Endothelial cell of umbilical vein (primary cell): ENCODE results near the gene NSMCE1. TPM values are rescaled to one million over a fixed set of nuclear protein-coding genes. Genes with fewer than 3 reads are reported as not detected.

Source experiments
- BruUV-seq: library from RNA; stranded (reverse); fragments of 400-500 nt; replicated peaks from 2 replicates; lab custom pipeline; 2021; lab: Mats Ljungman, UMichigan
- CTCF ChIA-PET: fragments of 300-600, 350-600 bp; sonication (Branson Sonifier 250); formaldehyde crosslinking; loops from one replicate; lab custom pipeline; 2021; ENCODE audit warnings: antibody characterized with exemption, inconsistent platforms; lab: Charles Lee
- POLR2A ChIA-PET: fragments of 300-600, 350-600 bp; sonication (Branson Sonifier 250); formaldehyde crosslinking; loops from one replicate; lab custom pipeline; 2021; ENCODE audit warnings: antibody characterized with exemption, inconsistent platforms; lab: Charles Lee
- DNase-seq: peaks from one replicate; pipeline ENCODE4 v3.0.0-alpha.2; 2011; ENCODE audit warnings: low read depth, low spot score
- FAIRE-seq: peaks from 2 replicates; lab custom pipeline; 2011; peaks lifted over from hg19 to GRCh38; lab: Jason Lieb, UNC
- H2AFZ ChIP-seq: 2 replicates; pipeline ENCODE4 v1.6.0; 2012; ENCODE audit warnings: low read depth, low read length, control low read depth, inconsistent platforms
- H3K27ac ChIP-seq: 2 replicates; pipeline ENCODE4 v1.5.1; 2011; ENCODE audit warnings: low read depth, mild to moderate bottlenecking, control low read depth, low read length, moderate library complexity; ENCODE audit not compliant: insufficient read depth
- H3K27me3 ChIP-seq, 2 experiments: 2 replicates each; pipeline versions ENCODE4 v1.6.0 to v1.6.1; 2011; ENCODE audit warnings: low read length in 2 of 2, mixed read lengths in 1 of 2; ENCODE audit not compliant: control insufficient read depth in 2 of 2, insufficient read depth in 2 of 2
- H3K36me3 ChIP-seq, 2 experiments: 2 replicates in 1 of 2; 3 replicates in 1 of 2; pipeline ENCODE4 v1.5.1; 2011; ENCODE audit warnings: low read length in 2 of 2, mild to moderate bottlenecking in 1 of 2, moderate library complexity in 1 of 2; ENCODE audit not compliant: control insufficient read depth in 2 of 2, insufficient read depth in 2 of 2; ENCODE audit errors: extremely low read depth in 1 of 2
- H3K4me1 ChIP-seq: 3 replicates; pipeline ENCODE4 v1.5.1; 2011; ENCODE audit warnings: mild to moderate bottlenecking, low read length; ENCODE audit not compliant: control insufficient read depth, insufficient read depth; ENCODE audit errors: extremely low read depth
- H3K4me2 ChIP-seq: 2 replicates; pipeline ENCODE4 v1.6.1; 2011; ENCODE audit warnings: low read length, control low read depth, mixed read lengths; ENCODE audit not compliant: insufficient read depth
- H3K4me3 ChIP-seq, 3 experiments: fragments of 200-600 bp in 1 of 3; sonication (generic), shearing (Covaris generic) in 1 of 3; replicated peaks in 1 of 3; 2 replicates each; pipeline ENCODE4 v1.5.1; 2011 to 2016; ENCODE audit warnings: control low read depth in 3 of 3, low read length in 3 of 3, mild to moderate bottlenecking in 2 of 3, inconsistent platforms in 1 of 3, low read depth in 1 of 3, moderate library complexity in 1 of 3; ENCODE audit not compliant: insufficient read depth in 1 of 3
- H3K79me2 ChIP-seq: 2 replicates; pipeline ENCODE4 v1.6.0; 2012; ENCODE audit warnings: low read length, inconsistent platforms; ENCODE audit not compliant: control insufficient read depth, insufficient read depth
- H3K9ac ChIP-seq: replicated peaks from 2 replicates; pipeline ENCODE3; 2011; ENCODE audit warnings: low read length, control low read depth; ENCODE audit not compliant: insufficient read depth; ENCODE audit errors: extremely low read depth
- H3K9me1 ChIP-seq: replicated peaks from 3 replicates; pipeline ENCODE4 v1.6.0; 2011; ENCODE audit warnings: mild to moderate bottlenecking, low read length; ENCODE audit not compliant: control insufficient read depth, insufficient read depth; ENCODE audit errors: extremely low read depth
- H3K9me3 ChIP-seq: replicated peaks from 2 replicates; pipeline ENCODE4 v1.5.1; 2012; ENCODE audit warnings: low read length, inconsistent platforms; ENCODE audit not compliant: control insufficient read depth, insufficient read depth
- H4K20me1 ChIP-seq: replicated peaks from 2 replicates; pipeline ENCODE3; 2011; ENCODE audit warnings: mild to moderate bottlenecking, low read length; ENCODE audit not compliant: control insufficient read depth, insufficient read depth; ENCODE audit errors: extremely low read depth
- EZH2 ChIP-seq: IDR thresholded peaks from 2 replicates; pipeline ENCODE4 v1.6.1; 2012; ENCODE audit warnings: borderline replicate concordance, low read depth, mild to moderate bottlenecking, moderate library complexity, low read length, inconsistent platforms; ENCODE audit not compliant: severe bottlenecking
- FOS ChIP-seq: IDR thresholded peaks from 2 replicates; pipeline ENCODE4 v1.6.1; 2011; ENCODE audit warnings: mild to moderate bottlenecking, low read length, moderate library complexity, borderline replicate concordance; ENCODE audit not compliant: insufficient read depth
- GATA2 ChIP-seq: IDR thresholded peaks from 2 replicates; pipeline ENCODE4 v1.7.0; 2011; ENCODE audit warnings: low read depth, mild to moderate bottlenecking, moderate library complexity, mixed read lengths, low read length; ENCODE audit not compliant: insufficient read length, insufficient read depth
- JUN ChIP-seq: IDR thresholded peaks from 2 replicates; pipeline ENCODE4 v1.6.1; 2011; ENCODE audit warnings: borderline replicate concordance, low read depth; ENCODE audit not compliant: insufficient read length, insufficient read depth
- MYC ChIP-seq: IDR thresholded peaks from one replicate; pipeline ENCODE4 v1.6.1; 2011; ENCODE audit warnings: mild to moderate bottlenecking, low read depth, low read length
- POLR2A ChIP-seq: IDR thresholded peaks from 2 replicates; pipeline ENCODE4 v1.6.1; 2012; ENCODE audit warnings: low read depth, mild to moderate bottlenecking, control low read depth, low read length
- POLR2AphosphoS5 ChIP-seq: IDR thresholded peaks from 2 replicates; pipeline ENCODE4 v1.6.1; 2012; ENCODE audit warnings: low read depth, mild to moderate bottlenecking, control low read depth, low read length, moderate library complexity; ENCODE audit not compliant: insufficient read depth
- dilution Hi-C: fragments of 300-500 bp; cut with MboI; formaldehyde crosslinking; loops from one replicate; pipeline ENCODE4 v1.15.0; 2019; ENCODE audit warnings: low sequenced_read_pairs; ENCODE audit not compliant: extremely low pct_ligation_motif_present
- intact Hi-C: fragments of 100-400 bp; cut with micrococcal nuclease; formaldehyde crosslinking; loops from one replicate; pipeline ENCODE4 v1.10.0; 2022
- polyA plus RNA-seq, 4 experiments: library from polyadenylated mRNA; depleted of rRNA in 3 of 4; stranded (reverse) in 3 of 4; unstranded in 1 of 4; fragments of >200 nt; gene quantifications; 2 replicates each; pipeline versions ENCODE4 v1.2.1 to v1.2.3, GENCODE V29; 2011 to 2012; ENCODE audit warnings: missing spikeins in 1 of 4
- total RNA-seq: library from RNA; stranded (reverse); gene quantifications from 2 replicates; pipeline ENCODE4 v1.2.3, GENCODE V29; 2021
- TF ChIP-seq, protein P1 (sequence below): IDR thresholded peaks from 2 replicates; pipeline ENCODE4 v1.6.1; 2011; ENCODE audit not compliant: insufficient read depth, insufficient read length
- TF ChIP-seq, protein P2 (sequence below), 2 donors: IDR thresholded peaks; 1 replicate in 1 of 2; 2 replicates in 1 of 2; pipeline ENCODE4 v1.5.1; 2011; ENCODE audit warnings: low read length in 2 of 2, mild to moderate bottlenecking in 2 of 2, moderate library complexity in 2 of 2, control low read depth in 1 of 2, inconsistent platforms in 1 of 2, low read depth in 1 of 2; ENCODE audit not compliant: insufficient read depth in 1 of 2; ENCODE audit errors: extremely low read depth in 1 of 2

The NSMCE1 gene
- total and polyA plus RNA-seq, 2 donors (not counting 3 experiments of a cell fraction or from before 2014, with no cell fraction given): 23.8 to 42.0 TPM

DNA sequence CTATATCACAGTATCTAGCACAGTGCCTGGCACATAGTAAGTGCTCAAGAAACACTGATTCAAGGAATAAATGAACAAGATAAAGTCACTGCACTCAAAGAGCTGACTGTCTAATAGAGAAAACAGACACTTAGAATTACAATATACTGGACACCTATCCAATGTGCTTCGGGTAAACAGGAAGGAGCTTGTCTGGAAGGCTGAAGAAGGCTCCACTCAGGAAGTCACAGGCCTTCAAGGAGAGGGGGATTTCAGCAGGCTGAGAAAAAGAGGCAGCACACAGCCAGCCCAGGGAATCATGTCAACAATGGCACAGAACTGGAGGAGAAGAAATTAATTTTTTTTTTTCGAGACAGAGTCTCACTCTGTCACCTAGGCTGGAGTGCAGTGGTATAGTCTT is 35.5 kb upstream of the NSMCE1 start:
- no peak for FAIRE-seq

More for the DNA sequence above, 35.5 kb upstream of the NSMCE1 start:
- Histone ChIP-seq H4K20me1 (no peaks in the 10 kb centered on the region), H3K36me3 (no peaks in the 10 kb centered on the region), H2AFZ (no peak overlapping the region), H3K27ac (no peak overlapping the region), H3K79me2 (no peaks in the 10 kb centered on the region), H3K27me3 (no peaks in the 10 kb centered on the region), H3K4me2 (no peak overlapping the region), H3K9me3 (no peaks in the 10 kb centered on the region), H3K9me1 (no peaks in the 10 kb centered on the region), H3K4me3 (no peak overlapping the region), H3K4me1 (peaks cover 23% of the 10 kb centered on the region), H3K9ac (no peak overlapping the region)
- no peak for TF ChIP-seq MYC
- TF ChIP-seq FOS: no peak
- no peak for TF ChIP-seq POLR2AphosphoS5
- TF ChIP-seq JUN: no peak
- TF ChIP-seq, protein P1, sequence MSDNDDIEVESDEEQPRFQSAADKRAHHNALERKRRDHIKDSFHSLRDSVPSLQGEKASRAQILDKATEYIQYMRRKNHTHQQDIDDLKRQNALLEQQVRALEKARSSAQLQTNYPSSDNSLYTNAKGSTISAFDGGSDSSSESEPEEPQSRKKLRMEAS: no peak
- no peak for TF ChIP-seq EZH2
- TF ChIP-seq, protein P2, sequence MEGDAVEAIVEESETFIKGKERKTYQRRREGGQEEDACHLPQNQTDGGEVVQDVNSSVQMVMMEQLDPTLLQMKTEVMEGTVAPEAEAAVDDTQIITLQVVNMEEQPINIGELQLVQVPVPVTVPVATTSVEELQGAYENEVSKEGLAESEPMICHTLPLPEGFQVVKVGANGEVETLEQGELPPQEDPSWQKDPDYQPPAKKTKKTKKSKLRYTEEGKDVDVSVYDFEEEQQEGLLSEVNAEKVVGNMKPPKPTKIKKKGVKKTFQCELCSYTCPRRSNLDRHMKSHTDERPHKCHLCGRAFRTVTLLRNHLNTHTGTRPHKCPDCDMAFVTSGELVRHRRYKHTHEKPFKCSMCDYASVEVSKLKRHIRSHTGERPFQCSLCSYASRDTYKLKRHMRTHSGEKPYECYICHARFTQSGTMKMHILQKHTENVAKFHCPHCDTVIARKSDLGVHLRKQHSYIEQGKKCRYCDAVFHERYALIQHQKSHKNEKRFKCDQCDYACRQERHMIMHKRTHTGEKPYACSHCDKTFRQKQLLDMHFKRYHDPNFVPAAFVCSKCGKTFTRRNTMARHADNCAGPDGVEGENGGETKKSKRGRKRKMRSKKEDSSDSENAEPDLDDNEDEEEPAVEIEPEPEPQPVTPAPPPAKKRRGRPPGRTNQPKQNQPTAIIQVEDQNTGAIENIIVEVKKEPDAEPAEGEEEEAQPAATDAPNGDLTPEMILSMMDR (IDR thresholded peaks at IDR 0.05; ENCODE audit: extremely low read depth in 1 of 2, insufficient read depth in 1 of 2, low read depth in 1 of 2, low read length in 2 of 2): no peak
- TF ChIP-seq POLR2A: no peak
- TF ChIP-seq GATA2: no peak
- peak; percentile 24 for DNase-seq
- ChIA-PET POLR2A (no interaction called here), CTCF (interaction anchor here (1.4 kb wide), 1 partner anchor 15 kb away, joined by 3 read pairs; no protein-coding TSS in a partner anchor)
- no TSS peak for BruUV-seq
- dilution Hi-C loops: no loop called here
- intact Hi-C loops: no loop called here
